ENCODE measurements around the gene CACNA2D1.

CACNA2D1 gene

DNA sequence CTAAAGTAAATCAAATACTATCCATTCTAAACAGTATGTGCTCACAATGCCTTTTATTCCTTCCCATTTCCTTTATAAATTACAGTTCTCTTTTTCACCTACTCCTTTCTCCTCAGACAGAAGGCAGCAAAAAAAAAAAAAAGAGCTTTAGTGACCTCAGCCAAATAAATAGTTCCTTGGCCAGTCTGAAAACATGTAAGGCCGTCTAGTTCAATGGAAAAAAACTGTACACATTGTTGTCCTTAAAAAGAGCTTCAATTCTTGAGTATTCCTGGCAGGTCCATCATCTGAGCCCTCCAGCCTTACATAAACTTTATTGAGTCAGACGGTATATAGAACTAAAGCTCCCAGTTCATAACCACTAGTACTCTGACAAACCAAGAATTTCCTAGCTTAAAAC lies 185.4 kb downstream of the CACNA2D1 start:
- Histone ChIP-seq H3K9ac (ENCODE audit: low read length) (no peak overlapping the region), H3K9me3 (ENCODE audit: control insufficient read depth, low read length) (no peaks in the 10 kb centered on the region), H3K4me1 (ENCODE audit: control insufficient read depth, insufficient read depth, low read length) (no peaks in the 10 kb centered on the region), H3K4me3 (ENCODE audit: low read length) (no peak overlapping the region), H3K27me3 (ENCODE audit: control insufficient read depth, insufficient read depth, low read length) (no peaks in the 10 kb centered on the region), H3K36me3 (ENCODE audit: control insufficient read depth, insufficient read depth, low read length) (no peaks in the 10 kb centered on the region)

DNA sequence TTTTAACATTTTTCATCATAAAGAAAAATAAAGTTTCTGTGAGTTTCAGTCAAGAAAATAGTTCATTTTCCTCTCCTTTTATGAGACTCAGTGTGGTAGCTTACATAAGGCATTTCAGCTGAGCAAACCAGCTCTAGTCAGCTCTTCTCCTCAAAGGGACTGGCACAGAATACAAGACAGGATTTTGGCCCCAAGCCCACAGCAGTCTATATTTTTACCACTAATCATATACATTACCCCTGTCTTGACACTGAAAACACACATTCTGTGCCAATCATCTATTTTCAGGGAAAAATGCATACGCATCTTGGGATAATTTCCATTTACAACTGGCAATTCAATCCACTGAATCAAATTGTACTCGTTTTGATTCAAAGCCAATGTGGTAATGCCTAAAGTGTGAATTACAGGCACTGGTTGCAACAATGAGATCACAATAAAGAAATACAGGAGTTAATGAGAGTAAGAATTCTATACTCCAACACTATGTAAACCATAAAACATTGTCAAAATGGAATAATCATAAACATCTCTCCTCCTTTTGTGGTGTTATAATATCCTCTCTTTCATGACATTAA lies 186.4 kb downstream of the CACNA2D1 start:
- Histone ChIP-seq H3K4me3 (ENCODE audit: low read length) (no peak overlapping the region), H3K4me1 (ENCODE audit: control insufficient read depth, insufficient read depth, low read length) (no peaks in the 10 kb centered on the region), H3K36me3 (ENCODE audit: control insufficient read depth, insufficient read depth, low read length) (no peaks in the 10 kb centered on the region), H3K9me3 (ENCODE audit: control insufficient read depth, low read length) (no peaks in the 10 kb centered on the region), H3K27me3 (ENCODE audit: control insufficient read depth, insufficient read depth, low read length) (no peaks in the 10 kb centered on the region), H3K9ac (ENCODE audit: low read length) (no peak overlapping the region)

DNA sequence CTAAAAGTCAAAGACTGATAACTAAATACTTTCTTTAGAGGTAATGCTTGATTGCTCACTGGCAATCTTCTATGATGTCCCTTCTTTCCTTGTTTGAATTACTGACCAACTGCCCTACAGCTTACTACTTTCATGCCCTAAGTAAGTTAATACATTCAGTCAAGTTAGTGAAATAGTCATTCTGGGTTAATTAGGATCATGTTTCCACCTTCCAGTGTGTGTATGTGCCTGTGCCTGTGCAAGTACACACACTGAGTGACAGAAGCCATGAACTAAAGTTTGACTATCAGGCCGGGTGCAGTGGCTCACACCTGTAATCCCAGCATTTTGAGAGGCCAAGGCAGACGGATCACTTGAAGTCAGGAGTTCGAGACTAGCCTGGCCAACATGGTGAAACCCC lies 187.9 kb downstream of the CACNA2D1 start:
- Histone ChIP-seq H3K27me3 (ENCODE audit: control insufficient read depth, insufficient read depth, low read length) (no peaks in the 10 kb centered on the region), H3K4me1 (ENCODE audit: control insufficient read depth, insufficient read depth, low read length) (no peaks in the 10 kb centered on the region), H3K9me3 (ENCODE audit: control insufficient read depth, low read length) (no peaks in the 10 kb centered on the region), H3K9ac (ENCODE audit: low read length) (no peak overlapping the region), H3K4me3 (ENCODE audit: low read length) (no peak overlapping the region), H3K36me3 (ENCODE audit: control insufficient read depth, insufficient read depth, low read length) (no peaks in the 10 kb centered on the region)

DNA sequence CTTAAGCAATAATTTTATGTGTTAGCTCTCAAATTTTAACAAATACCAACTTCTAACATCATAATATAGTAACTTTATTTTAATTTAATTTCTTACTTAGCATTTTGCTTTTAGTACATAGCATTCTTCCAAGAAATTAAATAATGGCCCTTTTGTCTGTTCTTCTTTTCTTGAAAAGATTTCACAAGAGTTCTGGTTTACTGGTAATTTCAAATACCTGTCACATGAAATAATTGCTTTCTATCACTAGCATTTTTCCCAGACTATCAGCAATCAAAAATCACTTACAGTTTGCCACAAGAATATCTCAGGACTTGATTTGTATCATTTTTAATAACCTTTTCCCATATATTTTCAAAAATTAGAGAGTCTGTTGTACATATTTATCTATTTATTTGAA lies 193.0 kb downstream of the CACNA2D1 start:
- no peak overlapping the region for H3K9ac ChIP-seq (ENCODE audit: low read length)

DNA sequence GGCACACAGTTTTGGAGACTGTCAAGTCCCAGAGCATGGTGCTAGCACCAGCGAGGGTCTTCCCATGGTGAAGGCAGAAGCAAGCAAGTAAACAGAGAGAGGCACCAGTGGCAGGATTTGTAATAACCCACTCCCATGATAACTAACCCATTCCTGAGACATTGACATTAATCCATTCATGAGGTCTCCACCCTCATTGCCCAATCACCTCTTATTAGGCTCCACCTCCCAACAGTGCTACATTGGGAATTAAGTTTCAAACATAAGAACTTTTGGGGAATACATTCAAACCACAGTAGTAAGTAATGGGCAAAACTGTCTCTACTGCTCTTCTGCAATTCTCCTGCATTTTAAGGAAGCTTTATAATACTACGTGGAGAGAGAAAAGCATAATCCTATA lies 193.6 kb downstream of the CACNA2D1 start:
- H3K4me1 ChIP-seq (ENCODE audit: control insufficient read depth, insufficient read depth, low read length): no peaks in the 10 kb centered on the region
- H3K36me3 ChIP-seq (ENCODE audit: control insufficient read depth, insufficient read depth, low read length): no peaks in the 10 kb centered on the region
- no peak overlapping the region for H3K9ac ChIP-seq (ENCODE audit: low read length)
- H3K4me3 ChIP-seq (ENCODE audit: low read length): no peak overlapping the region
- H3K9me3 ChIP-seq (ENCODE audit: control insufficient read depth, low read length): no peaks in the 10 kb centered on the region
- no peaks in the 10 kb centered on the region for H3K27me3 ChIP-seq (ENCODE audit: control insufficient read depth, insufficient read depth, low read length)

More for the DNA sequence above, 193.0 kb downstream of the CACNA2D1 start:
- Histone ChIP-seq H3K4me1 (ENCODE audit: control insufficient read depth, insufficient read depth, low read length) (no peaks in the 10 kb centered on the region), H3K36me3 (ENCODE audit: control insufficient read depth, insufficient read depth, low read length) (no peaks in the 10 kb centered on the region), H3K4me3 (ENCODE audit: low read length) (no peak overlapping the region), H3K9me3 (ENCODE audit: control insufficient read depth, low read length) (no peaks in the 10 kb centered on the region), H3K27me3 (ENCODE audit: control insufficient read depth, insufficient read depth, low read length) (no peaks in the 10 kb centered on the region)

DNA sequence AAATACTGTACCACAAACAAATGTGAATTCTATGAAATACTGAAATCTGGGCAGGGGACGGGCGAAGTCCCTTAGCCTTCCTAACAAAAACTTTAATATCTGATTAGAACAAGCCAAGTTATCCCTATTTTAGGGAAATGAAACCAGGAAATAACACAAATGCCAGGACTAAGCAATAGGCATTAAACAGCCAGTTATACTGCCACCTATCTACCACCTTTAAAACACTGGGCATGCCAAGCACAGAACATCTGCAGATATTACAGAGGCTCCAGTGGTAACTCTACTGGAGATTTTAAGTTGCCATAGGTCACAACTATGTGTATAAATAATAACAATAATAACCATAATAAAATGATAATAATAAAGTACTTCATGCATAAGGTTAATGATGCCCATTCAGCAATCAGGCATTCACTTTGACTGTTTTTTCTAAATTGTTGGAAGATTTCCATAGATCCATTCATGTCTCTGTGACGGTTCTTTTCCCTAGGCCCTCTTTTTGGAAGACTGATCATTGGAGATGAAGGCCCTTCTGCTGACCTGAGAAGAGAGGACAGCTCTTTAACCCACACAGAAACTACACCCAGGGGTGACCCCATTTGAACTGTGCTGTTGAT lies 195.7 kb downstream of the CACNA2D1 start:
- Histone ChIP-seq H3K27me3 (ENCODE audit: control insufficient read depth, insufficient read depth, low read length) (no peaks in the 10 kb centered on the region), H3K9ac (ENCODE audit: low read length) (no peak overlapping the region), H3K4me3 (ENCODE audit: low read length) (no peak overlapping the region), H3K4me1 (ENCODE audit: control insufficient read depth, insufficient read depth, low read length) (no peaks in the 10 kb centered on the region), H3K36me3 (ENCODE audit: control insufficient read depth, insufficient read depth, low read length) (no peaks in the 10 kb centered on the region), H3K9me3 (ENCODE audit: control insufficient read depth, low read length) (no peaks in the 10 kb centered on the region)

DNA sequence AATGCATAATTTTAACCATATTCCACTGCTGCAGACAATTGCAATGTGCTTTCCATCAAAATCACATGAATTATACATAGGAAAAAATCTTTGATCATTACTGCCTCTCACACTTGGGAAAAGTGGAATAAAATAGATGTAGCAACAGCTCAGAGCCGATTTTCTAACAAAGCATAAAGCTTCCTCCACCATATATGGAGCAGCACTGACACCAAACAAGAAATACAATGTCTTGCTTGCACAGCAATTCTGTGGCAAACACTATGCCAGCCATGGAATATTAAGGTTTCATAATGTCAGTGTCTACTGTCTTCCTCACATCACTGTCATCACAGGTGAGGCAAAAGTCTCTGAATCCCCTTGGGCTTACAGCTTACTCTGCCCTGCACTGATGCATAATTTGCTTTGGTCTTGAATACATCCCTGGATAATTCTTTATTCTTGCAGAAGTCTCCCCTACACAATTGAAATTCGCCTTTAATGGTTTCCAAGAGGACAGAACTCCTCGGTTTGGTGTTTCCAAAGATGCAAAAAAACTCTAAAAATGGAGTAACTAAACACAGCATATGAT lies 198.5 kb downstream of the CACNA2D1 start:
- no peaks in the 10 kb centered on the region for H3K4me1 ChIP-seq (ENCODE audit: control insufficient read depth, insufficient read depth, low read length)
- no peaks in the 10 kb centered on the region for H3K27me3 ChIP-seq (ENCODE audit: control insufficient read depth, insufficient read depth, low read length)
- H3K36me3 ChIP-seq (ENCODE audit: control insufficient read depth, insufficient read depth, low read length): no peaks in the 10 kb centered on the region
- H3K4me3 ChIP-seq (ENCODE audit: low read length): no peak overlapping the region
- no peaks in the 10 kb centered on the region for H3K9me3 ChIP-seq (ENCODE audit: control insufficient read depth, low read length)
- H3K9ac ChIP-seq (ENCODE audit: low read length): no peak overlapping the region

DNA sequence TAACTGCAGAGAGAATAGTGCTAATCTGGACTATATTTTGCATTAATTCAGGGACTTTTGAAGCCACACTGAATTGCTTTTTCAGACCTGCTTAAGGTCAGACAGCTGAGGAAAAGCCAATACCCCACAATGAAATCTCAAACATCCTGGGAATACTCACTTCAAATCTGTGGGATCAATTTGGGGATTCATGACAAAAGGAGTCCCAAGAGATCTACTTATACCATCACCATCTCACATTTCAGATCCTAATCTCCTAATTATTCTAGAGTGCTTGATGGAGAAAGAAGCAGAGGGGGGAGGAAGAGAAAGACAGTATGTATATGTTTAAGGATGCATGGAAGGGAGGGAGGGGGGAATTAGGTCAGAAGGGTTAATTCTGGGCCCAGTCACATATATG lies 202.2 kb downstream of the CACNA2D1 start:
- Histone ChIP-seq H3K9me3 (ENCODE audit: control insufficient read depth, low read length) (no peaks in the 10 kb centered on the region), H3K4me3 (ENCODE audit: low read length) (no peak overlapping the region), H3K4me1 (ENCODE audit: control insufficient read depth, insufficient read depth, low read length) (no peaks in the 10 kb centered on the region), H3K27me3 (ENCODE audit: control insufficient read depth, insufficient read depth, low read length) (no peaks in the 10 kb centered on the region), H3K36me3 (ENCODE audit: control insufficient read depth, insufficient read depth, low read length) (no peaks in the 10 kb centered on the region), H3K9ac (ENCODE audit: low read length) (no peak overlapping the region)

DNA sequence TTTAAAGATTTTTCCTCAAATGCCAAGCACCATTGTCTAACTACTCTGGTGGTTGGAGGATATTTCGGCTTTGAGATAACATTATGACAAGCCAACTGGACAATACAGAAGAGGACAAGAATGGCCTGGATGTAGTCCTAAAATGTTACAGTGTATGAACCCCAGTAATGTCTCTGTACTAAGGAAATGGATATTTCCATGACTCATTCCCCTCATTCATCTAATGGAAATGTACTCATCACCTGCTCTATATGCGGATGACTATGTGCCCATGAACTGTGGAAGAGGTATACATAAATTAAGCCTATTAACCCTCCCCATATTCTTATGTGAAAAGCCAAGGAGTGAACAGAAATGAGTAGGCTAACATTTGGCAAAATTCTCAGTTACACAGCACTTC lies 207.9 kb downstream of the CACNA2D1 start:
- H3K4me3 ChIP-seq (ENCODE audit: low read length): no peak overlapping the region
- H3K9ac ChIP-seq (ENCODE audit: low read length): no peak overlapping the region
- no peaks in the 10 kb centered on the region for H3K27me3 ChIP-seq (ENCODE audit: control insufficient read depth, insufficient read depth, low read length)
- no peaks in the 10 kb centered on the region for H3K9me3 ChIP-seq (ENCODE audit: control insufficient read depth, low read length)
- no peaks in the 10 kb centered on the region for H3K36me3 ChIP-seq (ENCODE audit: control insufficient read depth, insufficient read depth, low read length)
- H3K4me1 ChIP-seq (ENCODE audit: control insufficient read depth, insufficient read depth, low read length): no peaks in the 10 kb centered on the region

DNA sequence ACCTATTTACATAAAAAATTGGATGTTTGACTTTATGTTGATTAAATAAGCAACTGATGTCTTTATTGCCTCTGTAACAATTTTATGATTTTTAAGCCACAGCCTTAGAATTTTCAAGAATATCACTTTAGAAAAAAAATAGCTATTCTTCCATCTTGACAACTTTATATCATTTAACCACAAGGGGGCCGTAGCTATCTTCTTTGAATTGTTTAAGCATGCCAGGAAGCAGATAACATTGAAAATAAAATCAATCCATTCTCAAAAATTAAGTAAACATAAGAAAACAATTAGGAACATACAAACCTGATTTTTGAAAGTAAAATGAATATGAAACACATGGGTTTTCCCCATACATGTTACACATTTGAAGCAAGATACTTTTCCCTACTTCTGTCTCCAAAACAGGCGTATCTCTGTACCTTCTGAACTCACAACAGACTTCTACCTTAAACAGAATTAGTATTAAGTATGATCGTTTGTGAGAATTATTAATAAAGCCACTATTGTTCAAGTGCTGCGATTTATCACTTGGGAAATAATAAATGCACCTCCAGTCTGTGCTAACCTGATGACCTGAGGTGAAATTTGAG lies 209.0 kb downstream of the CACNA2D1 start:
- Histone ChIP-seq H3K36me3 (ENCODE audit: control insufficient read depth, insufficient read depth, low read length) (no peaks in the 10 kb centered on the region), H3K9me3 (ENCODE audit: control insufficient read depth, low read length) (no peaks in the 10 kb centered on the region), H3K4me3 (ENCODE audit: low read length) (no peak overlapping the region), H3K9ac (ENCODE audit: low read length) (no peak overlapping the region), H3K27me3 (ENCODE audit: control insufficient read depth, insufficient read depth, low read length) (no peaks in the 10 kb centered on the region), H3K4me1 (ENCODE audit: control insufficient read depth, insufficient read depth, low read length) (no peaks in the 10 kb centered on the region)

DNA sequence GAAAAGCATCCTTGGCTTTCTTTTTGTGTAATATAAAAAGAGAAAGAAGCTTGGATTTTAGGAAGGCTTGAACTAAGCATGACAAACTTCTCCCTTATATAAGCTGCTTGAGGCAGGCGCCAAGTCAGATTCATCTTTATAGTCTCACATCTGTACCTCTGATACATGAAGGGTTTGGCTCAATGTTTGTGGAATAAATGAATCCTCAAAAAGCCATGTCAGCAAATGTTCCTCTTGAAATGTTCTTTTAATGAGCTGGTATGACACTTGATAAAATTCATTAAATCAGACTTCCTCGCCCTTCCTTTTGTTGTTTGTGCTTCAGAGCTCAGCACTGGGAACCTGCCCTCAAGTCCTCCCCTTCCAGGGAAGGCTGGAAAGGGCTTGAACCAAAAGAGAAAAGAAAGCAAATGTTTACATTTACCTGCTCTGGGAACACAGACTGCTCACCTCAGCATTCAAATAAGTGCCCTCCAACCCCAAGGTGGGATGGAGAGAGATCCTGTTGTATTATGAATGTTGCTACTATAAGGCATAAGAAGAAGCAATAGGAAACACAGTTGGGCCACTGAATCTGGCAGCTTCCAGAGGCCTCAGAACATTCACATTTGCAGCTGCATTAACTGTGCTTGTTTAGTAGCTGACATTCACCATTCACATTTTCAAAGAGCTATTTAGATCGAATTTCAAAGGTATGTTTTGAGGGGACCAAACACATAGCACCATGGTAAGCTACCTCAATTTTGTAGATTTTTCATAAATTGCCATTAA lies 212.6 kb downstream of the CACNA2D1 start:
- Histone ChIP-seq H3K9me3 (ENCODE audit: control insufficient read depth, low read length) (no peaks in the 10 kb centered on the region), H3K4me3 (ENCODE audit: low read length) (no peak overlapping the region), H3K4me1 (ENCODE audit: control insufficient read depth, insufficient read depth, low read length) (no peaks in the 10 kb centered on the region), H3K9ac (ENCODE audit: low read length) (no peak overlapping the region), H3K27me3 (ENCODE audit: control insufficient read depth, insufficient read depth, low read length) (no peaks in the 10 kb centered on the region), H3K36me3 (ENCODE audit: control insufficient read depth, insufficient read depth, low read length) (no peaks in the 10 kb centered on the region)

DNA sequence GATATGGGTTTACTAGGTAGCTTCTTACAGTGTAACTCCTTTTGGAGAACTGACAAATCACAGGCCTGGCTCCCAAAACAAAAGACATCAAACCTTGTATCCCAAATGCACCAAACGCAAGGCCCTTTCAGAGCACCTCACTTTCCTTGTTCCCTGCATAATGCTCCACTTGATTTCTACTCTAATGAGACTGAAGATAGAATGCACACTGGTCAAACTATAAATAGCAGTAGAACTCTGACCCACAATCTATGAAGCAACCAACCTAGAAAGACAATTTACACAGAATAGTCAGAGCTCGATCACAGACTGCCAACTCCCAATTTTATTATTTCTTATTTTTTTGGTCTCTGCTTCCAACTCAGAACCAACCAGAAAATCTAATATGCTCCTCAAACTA lies 214.4 kb downstream of the CACNA2D1 start:
- no peaks in the 10 kb centered on the region for H3K27me3 ChIP-seq (ENCODE audit: control insufficient read depth, insufficient read depth, low read length)
- no peaks in the 10 kb centered on the region for H3K36me3 ChIP-seq (ENCODE audit: control insufficient read depth, insufficient read depth, low read length)
- H3K9me3 ChIP-seq (ENCODE audit: control insufficient read depth, low read length): no peaks in the 10 kb centered on the region
- no peak overlapping the region for H3K9ac ChIP-seq (ENCODE audit: low read length)
- no peaks in the 10 kb centered on the region for H3K4me1 ChIP-seq (ENCODE audit: control insufficient read depth, insufficient read depth, low read length)
- H3K4me3 ChIP-seq (ENCODE audit: low read length): no peak overlapping the region
